BLaER1 treated with 17β-estradiol and CSF1 and Interleukin-3, amounts not matched to agents 10 nM and 100 nM (cell line): ENCODE results near the gene PAIP1.
"Not testable (repeated sequence)": the region's sequence is repeated elsewhere in the genome, so short reads cannot be mapped to it uniquely, and the experiment has no call there.

Experiments used
- H3K27ac ChIP-seq, 11 experiments: shearing (Covaris generic); formaldehyde crosslinking; 2 replicates each; pipeline ENCODE4 v1.8.1; 2022
- H3K27me3 ChIP-seq, 11 experiments: shearing (Covaris generic); formaldehyde crosslinking; 2 replicates each; pipeline ENCODE4 v1.8.1; 2022
- H3K36me3 ChIP-seq, 11 experiments: shearing (Covaris generic); formaldehyde crosslinking; 2 replicates each; pipeline ENCODE4 v1.8.1; 2022
- H3K4me1 ChIP-seq, 10 experiments: shearing (Covaris generic); formaldehyde crosslinking; 2 replicates each; pipeline ENCODE4 v1.8.1; 2022
- H3K4me2 ChIP-seq, 11 experiments: shearing (Covaris generic); formaldehyde crosslinking; 2 replicates each; pipeline ENCODE4 v1.8.1; 2022
- H3K4me3 ChIP-seq, 10 experiments: shearing (Covaris generic); formaldehyde crosslinking; 2 replicates each; pipeline ENCODE4 v1.8.1; 2022
- H3K9ac ChIP-seq, 11 experiments: shearing (Covaris generic); formaldehyde crosslinking; 2 replicates each; pipeline ENCODE4 v1.8.1; 2022
- H3K9me3 ChIP-seq, 11 experiments: shearing (Covaris generic); formaldehyde crosslinking; replicated peaks in 1 of 11; 2 replicates each; pipeline ENCODE4 v1.8.1; 2022
- H4K20me1 ChIP-seq, 11 experiments: shearing (Covaris generic); formaldehyde crosslinking; 2 replicates each; pipeline ENCODE4 v1.8.1; 2022
- Cebpa-rat ChIP-seq, 11 experiments: shearing (Covaris generic); IDR thresholded peaks; 2 replicates each; pipeline ENCODE4 v1.8.1; 2022

The PAIP1 gene, protein sequence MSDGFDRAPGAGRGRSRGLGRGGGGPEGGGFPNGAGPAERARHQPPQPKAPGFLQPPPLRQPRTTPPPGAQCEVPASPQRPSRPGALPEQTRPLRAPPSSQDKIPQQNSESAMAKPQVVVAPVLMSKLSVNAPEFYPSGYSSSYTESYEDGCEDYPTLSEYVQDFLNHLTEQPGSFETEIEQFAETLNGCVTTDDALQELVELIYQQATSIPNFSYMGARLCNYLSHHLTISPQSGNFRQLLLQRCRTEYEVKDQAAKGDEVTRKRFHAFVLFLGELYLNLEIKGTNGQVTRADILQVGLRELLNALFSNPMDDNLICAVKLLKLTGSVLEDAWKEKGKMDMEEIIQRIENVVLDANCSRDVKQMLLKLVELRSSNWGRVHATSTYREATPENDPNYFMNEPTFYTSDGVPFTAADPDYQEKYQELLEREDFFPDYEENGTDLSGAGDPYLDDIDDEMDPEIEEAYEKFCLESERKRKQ

DNA sequence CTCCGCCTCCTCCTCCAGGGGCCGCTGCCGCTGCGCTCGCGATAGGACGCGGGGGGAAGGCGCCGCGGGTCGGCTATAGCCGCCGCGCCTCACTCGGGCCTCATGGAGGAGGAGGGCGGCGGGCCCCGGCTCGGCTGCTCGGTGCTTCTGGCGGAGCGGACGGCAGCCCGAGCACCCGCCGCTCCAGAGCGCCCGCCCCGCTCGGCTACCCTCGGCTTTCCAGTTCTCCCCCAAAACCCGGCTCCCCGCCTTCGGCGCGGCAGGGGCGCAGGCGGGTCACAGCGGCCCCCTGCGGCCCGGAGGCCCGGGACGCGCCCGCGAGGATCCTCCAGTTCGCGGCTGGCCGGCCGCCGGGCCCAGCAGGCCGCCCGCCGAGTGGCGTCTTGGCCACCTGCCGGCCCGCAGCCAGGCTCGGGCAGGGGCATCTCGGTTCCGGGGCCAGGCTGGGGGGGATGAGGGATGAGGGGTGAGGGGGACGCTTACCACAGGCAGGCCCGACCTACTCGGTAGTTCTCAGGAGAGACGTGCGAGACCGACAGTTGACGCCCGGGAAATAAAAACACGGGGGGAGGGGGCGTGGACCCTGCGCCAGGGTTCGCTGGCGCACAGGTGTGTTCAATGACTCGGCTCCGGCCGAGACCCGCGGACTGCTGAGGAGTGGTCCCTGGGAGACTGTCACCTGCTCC, at the start of gene PAIP1:
PAIP1 (minus strand) TSS at position 221 of the 686 bp plus-strand sequence. CDS start 231 bp downstream, outside the sequence.
- H3K4me3 ChIP-seq: peak within 1 kb of the TSS; percentile 80 to 98 (median 93)
- peak within 1 kb of the TSS; percentile 97 to 100 (median 99) for H3K9ac ChIP-seq
- peaks cover 30 to 46% (median 40%) of the 10 kb centered on the region in 10 experiments for H3K4me1 ChIP-seq
- peak within 1 kb of the TSS; percentile 97 to 99 (median 99) for H3K27ac ChIP-seq
- no peaks in the 10 kb centered on the region for H3K9me3 ChIP-seq
- H3K27me3 ChIP-seq: no peaks in the 10 kb centered on the region
- H4K20me1 ChIP-seq: peaks cover 19 to 34% (median 30%) of the 10 kb centered on the region in 11 experiments; a peak in 19 of 22 replicates
- H3K4me2 ChIP-seq: peak within 1 kb of the TSS; percentile 80 to 95 (median 88)
- no peak for TF ChIP-seq Cebpa-rat (IDR thresholded peaks at IDR 0.05)
- peaks cover 27 to 37% (median 32%) of the 10 kb centered on the region in 11 experiments; a peak in 21 of 22 replicates for H3K36me3 ChIP-seq

DNA sequence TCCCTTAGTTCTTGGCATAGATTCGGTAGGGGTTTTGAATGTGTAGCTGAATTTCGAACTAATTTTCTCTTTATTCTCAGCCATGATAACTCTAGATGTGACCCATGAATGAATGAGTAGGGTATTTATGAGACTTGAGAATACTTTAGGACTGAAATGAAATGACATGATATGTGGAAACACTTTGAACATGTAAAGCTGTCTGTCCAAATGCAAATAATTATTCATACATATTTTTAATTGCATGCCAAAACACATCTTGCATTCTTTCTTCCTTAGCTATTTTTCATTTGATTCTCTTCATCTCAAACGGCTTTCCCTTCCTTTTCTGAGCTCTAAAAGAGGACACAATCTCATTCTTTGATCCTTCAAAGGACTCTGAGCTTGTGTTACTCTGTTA, 49.5 kb upstream of the PAIP1 start:
- no peaks in the 10 kb centered on the region for H3K27me3 ChIP-seq
- no peak overlapping the region for H3K27ac ChIP-seq
- no peaks in the 10 kb centered on the region for H3K9me3 ChIP-seq

DNA sequence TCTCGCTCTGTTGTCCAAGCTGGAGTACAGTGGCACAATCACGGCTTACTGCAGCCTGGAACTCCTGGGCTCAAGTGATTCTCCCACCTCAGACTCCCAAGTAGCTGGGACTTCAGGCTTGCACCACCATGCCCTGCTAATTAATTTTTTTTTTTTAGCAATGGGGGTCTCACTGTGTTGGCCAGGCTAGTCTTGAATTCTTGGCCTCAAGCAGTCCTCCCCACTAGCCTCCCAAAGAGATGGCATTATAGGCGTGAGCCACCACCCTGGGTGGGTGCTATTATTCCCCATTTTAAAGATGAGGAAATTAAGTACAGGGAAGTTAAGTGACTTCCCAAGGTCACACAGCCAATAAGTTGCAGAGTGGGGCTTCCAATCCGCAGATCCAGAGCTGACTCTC, 47.8 kb upstream of the PAIP1 start:
- Histone ChIP-seq H3K9me3 (no peaks in the 10 kb centered on the region), H3K27ac (peak overlapping the region in 9 of 11 experiments; percentile 89 to 97 (median 95); a peak in 12 of 22 replicates), H3K4me3 (peak overlapping the region in 9 of 10 experiments; percentile 78 to 87 (median 80); a peak in 16 of 20 replicates), H3K27me3 (no peaks in the 10 kb centered on the region), H3K36me3 (peaks cover 22 to 47% (median 39%) of the 10 kb centered on the region in 11 experiments), H3K9ac (peak overlapping the region in 9 of 11 experiments; percentile 92 to 97 (median 95); a peak in 14 of 22 replicates), H3K4me1 (peaks cover 20 to 36% (median 30%) of the 10 kb centered on the region in 10 experiments), H3K4me2 (peak overlapping the region; percentile 84 to 95 (median 90)), H4K20me1 (peaks cover 4 to 30% (median 20%) of the 10 kb centered on the region in 11 experiments; a peak in 13 of 22 replicates)
- TF ChIP-seq Cebpa-rat (IDR thresholded peaks at IDR 0.05): no peak

More for the DNA sequence above, 49.5 kb upstream of the PAIP1 start:
- H3K4me2 ChIP-seq: peak overlapping the region in 3 of 11 experiments; percentile 2 to 31 (median 25); a peak in 2 of 22 replicates
- H3K36me3 ChIP-seq: peaks cover 36 to 61% (median 53%) of the 10 kb centered on the region in 11 experiments
- H3K4me3 ChIP-seq: no peak overlapping the region
- H4K20me1 ChIP-seq: peaks cover 4 to 33% (median 25%) of the 10 kb centered on the region in 11 experiments; a peak in 13 of 22 replicates
- TF ChIP-seq Cebpa-rat (IDR thresholded peaks at IDR 0.05): no peak
- peaks cover 17 to 22% (median 19%) of the 10 kb centered on the region in 10 experiments for H3K4me1 ChIP-seq
- no peak overlapping the region for H3K9ac ChIP-seq

DNA sequence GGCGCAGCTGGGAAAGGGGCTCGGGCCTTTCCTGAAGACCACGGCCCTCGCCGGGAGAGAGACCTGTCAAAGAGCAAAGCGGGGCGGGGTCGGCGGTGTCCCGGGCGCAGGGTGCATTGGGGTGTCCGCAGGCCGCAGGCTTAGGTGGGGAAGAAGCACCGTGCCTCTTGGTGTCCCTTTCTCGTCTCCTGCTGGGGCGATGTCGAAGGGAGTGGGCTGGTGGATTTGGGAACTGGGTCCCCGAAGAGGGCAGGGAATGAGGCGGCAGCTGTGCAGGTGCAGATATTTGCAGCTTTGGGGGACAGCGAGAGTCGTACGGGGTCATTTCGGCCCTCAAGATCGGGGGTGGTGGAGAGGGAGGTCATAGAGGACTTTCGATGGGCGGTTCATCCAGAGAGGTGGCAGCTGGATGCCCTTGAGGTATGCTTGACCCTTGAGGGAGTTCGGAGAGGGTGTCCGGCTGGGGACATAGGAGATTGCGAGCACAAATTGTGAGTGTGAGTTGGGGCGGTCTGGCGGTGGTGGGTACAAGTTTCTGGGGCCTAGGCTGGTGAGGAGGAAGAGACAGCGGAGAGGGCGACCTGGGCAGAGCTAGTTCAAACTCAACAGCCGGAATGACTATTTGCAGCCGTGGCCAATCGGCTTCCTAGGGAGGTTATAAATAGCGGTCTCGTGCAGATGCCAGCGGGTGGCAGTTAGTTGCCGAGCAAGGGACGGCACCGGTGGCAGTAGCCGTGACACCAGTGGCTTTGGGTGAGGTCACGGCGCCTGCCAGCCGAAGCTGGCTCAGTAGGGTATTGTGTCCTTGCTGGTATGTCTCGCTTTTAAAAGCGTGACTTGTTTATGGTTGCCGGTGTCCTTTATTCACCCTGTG, 46.7 kb upstream of the PAIP1 start:
- peak overlapping the region; percentile 78 to 87 (median 82) for H3K4me3 ChIP-seq
- peak overlapping the region; percentile 89 to 97 (median 95) for H3K9ac ChIP-seq
- H3K4me2 ChIP-seq: peak overlapping the region; percentile 84 to 95 (median 90)
- H3K36me3 ChIP-seq: peaks cover 13 to 36% (median 29%) of the 10 kb centered on the region in 11 experiments
- no peaks in the 10 kb centered on the region for H3K9me3 ChIP-seq
- H3K4me1 ChIP-seq: peaks cover 20 to 39% (median 30%) of the 10 kb centered on the region in 10 experiments
- H3K27me3 ChIP-seq: no peaks in the 10 kb centered on the region
- no peak for TF ChIP-seq Cebpa-rat (IDR thresholded peaks at IDR 0.05)
- peak overlapping the region; percentile 80 to 97 (median 94) for H3K27ac ChIP-seq
- peaks cover 4 to 27% (median 18%) of the 10 kb centered on the region in 11 experiments; a peak in 12 of 22 replicates for H4K20me1 ChIP-seq

DNA sequence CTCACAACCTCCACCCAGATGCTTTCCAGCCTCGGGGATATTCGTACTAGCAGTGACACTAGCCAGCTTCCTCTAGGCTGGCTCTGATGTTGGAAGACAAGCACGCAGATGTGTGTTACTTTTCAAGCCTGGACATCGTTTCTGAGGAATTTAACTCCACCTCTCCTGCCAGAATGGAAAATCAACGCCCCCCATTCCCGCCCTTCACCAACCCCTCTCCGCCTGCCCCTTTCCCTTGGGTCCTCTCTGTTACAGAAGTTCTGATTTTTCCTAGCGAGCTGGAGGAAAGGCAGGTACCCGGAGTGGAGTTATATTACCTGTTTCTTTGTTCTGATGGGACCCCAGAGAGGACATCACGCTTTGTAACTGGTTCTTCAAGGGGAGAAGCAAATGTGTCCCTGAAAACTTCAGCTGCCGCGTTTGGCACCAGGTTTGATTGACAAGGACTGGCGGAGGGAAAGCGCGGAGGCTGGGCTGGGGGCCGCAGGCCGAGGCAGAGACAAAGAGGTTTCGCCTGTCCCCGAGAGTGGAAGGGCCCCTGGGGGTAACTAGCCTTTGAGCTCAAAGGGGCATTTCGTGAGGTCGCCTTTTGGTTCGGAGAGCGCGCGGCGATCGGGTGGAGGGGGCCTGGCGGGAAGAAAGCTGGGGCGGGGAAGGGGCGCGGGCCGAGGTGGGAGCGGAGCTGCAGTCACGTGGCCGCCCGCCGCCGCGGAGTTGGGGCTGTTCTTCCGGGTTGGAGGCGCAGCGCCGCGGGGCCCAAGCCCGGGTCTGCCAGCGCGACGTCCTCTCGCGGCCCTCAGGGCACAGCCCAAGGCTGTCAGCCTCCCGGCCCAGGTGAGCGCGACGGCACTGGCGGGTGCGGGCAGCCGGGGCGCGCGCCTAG, 45.8 kb upstream of the PAIP1 start, which contains the start of gene NNT:
NNT (plus strand) TSS at position 720 of the 883 bp plus-strand sequence. CDS start 6,016 bp downstream, outside the sequence.
- peak within 1 kb of the TSS; percentile 80 to 97 (median 94) for H3K27ac ChIP-seq
- peaks cover 11 to 34% (median 22%) of the 10 kb centered on the region in 11 experiments for H3K36me3 ChIP-seq
- peak within 1 kb of the TSS; percentile 89 to 97 (median 95) for H3K9ac ChIP-seq
- peaks cover 4 to 25% (median 11%) of the 10 kb centered on the region in 11 experiments; a peak in 12 of 22 replicates for H4K20me1 ChIP-seq
- H3K27me3 ChIP-seq: no peaks in the 10 kb centered on the region
- H3K9me3 ChIP-seq: no peaks in the 10 kb centered on the region
- H3K4me3 ChIP-seq: peak within 1 kb of the TSS; percentile 78 to 87 (median 82)
- no peak for TF ChIP-seq Cebpa-rat (IDR thresholded peaks at IDR 0.05)
- H3K4me2 ChIP-seq: peak within 1 kb of the TSS; percentile 84 to 95 (median 90)
- peaks cover 20 to 39% (median 30%) of the 10 kb centered on the region in 10 experiments for H3K4me1 ChIP-seq

GRCh38 chr5:43601454-43602260, 44.8 kb upstream of the PAIP1 start:
- Histone ChIP-seq H3K4me2 (peak overlapping the region; percentile 84 to 95 (median 90)), H3K27me3 (no peaks in the 10 kb centered on the region), H3K9me3 (no peaks in the 10 kb centered on the region), H3K9ac (peak overlapping the region; percentile 89 to 97 (median 95)), H4K20me1 (peaks cover 0 to 18% (median 7%) of the 10 kb centered on the region in 11 experiments; a peak in 9 of 22 replicates), H3K36me3 (peaks cover under 1 to 26% (median 11%) of the 10 kb centered on the region in 11 experiments; a peak in 17 of 22 replicates), H3K27ac (peak overlapping the region; percentile 80 to 97 (median 94)), H3K4me1 (peaks cover 20 to 39% (median 30%) of the 10 kb centered on the region in 10 experiments), H3K4me3 (peak overlapping the region; percentile 78 to 87 (median 82))
- TF ChIP-seq Cebpa-rat (IDR thresholded peaks at IDR 0.05): no peak

GRCh38 chr5:43598927-43599326, 42.0 kb upstream of the PAIP1 start:
- H4K20me1 ChIP-seq, H3K27me3 ChIP-seq, H3K36me3 ChIP-seq, H3K27ac ChIP-seq, H3K4me3 ChIP-seq, H3K9me3 ChIP-seq, H3K4me2 ChIP-seq, H3K9ac ChIP-seq: not testable (repeated sequence)
- H3K4me1 ChIP-seq: peaks cover 10 to 27% (median 20%) of the 10 kb centered on the region in 10 experiments
